SU-DHL-6 (cell line): ENCODE data around the gene NACA2.

Experiments
- H2AFZ ChIP-seq: fragments of 200-600 bp; sonication (generic); 2 replicates; pipeline ENCODE4 v1.6.1; 2014; ENCODE audit warnings: low read depth, mild to moderate bottlenecking, moderate library complexity, mixed read lengths, antibody characterized with exemption, low read length; ENCODE audit not compliant: severe bottlenecking
- H3F3A ChIP-seq: fragments of 200-600 bp; shearing (Covaris generic); 2 replicates; pipeline ENCODE4 v1.6.0; 2016; ENCODE audit warnings: antibody characterized with exemption, mild to moderate bottlenecking; ENCODE audit not compliant: insufficient read depth
- H3K27ac ChIP-seq: fragments of 200-600 bp; sonication (generic); 2 replicates; pipeline ENCODE4 v1.5.1; 2016; ENCODE audit warnings: low read depth, mild to moderate bottlenecking, low read length, moderate library complexity, mixed read lengths
- H3K27me3 ChIP-seq: fragments of 200-600 bp; sonication (generic), shearing (Covaris generic); 2 replicates; pipeline ENCODE4 v1.6.0; 2014; ENCODE audit warnings: mild to moderate bottlenecking, low read length
- H3K36me3 ChIP-seq: fragments of 200-600 bp; sonication (generic); 2 replicates; pipeline ENCODE4 v1.6.1; 2014; ENCODE audit warnings: mild to moderate bottlenecking, low read length, mixed read lengths
- H3K4me2 ChIP-seq: fragments of 300-600, 200-600 bp; shearing (Covaris generic), sonication (generic); 2 replicates; pipeline ENCODE4 v1.6.0; 2014; ENCODE audit warnings: low read length, low read depth, mild to moderate bottlenecking; ENCODE audit not compliant: poor library complexity, severe bottlenecking
- H3K4me3 ChIP-seq: fragments of 200-600 bp; sonication (generic); 2 replicates; pipeline ENCODE4 v1.5.1; 2014; ENCODE audit warnings: antibody characterized with exemption, low read length, mild to moderate bottlenecking, mixed read lengths; ENCODE audit not compliant: insufficient read depth, poor library complexity, severe bottlenecking
- H3K79me2 ChIP-seq: fragments of 200-600 bp; sonication (generic); 2 replicates; pipeline ENCODE4 v1.6.1; 2014; ENCODE audit warnings: mild to moderate bottlenecking, low read length, moderate library complexity; ENCODE audit not compliant: insufficient read depth
- H3K9ac ChIP-seq: fragments of 200-600 bp; sonication (generic); 2 replicates; pipeline ENCODE4 v1.7.0; 2014; ENCODE audit warnings: mild to moderate bottlenecking, low read length
- H3K9me2 ChIP-seq: fragments of 200-600 bp; sonication (generic); replicated peaks from 2 replicates; pipeline ENCODE4 v1.6.1; 2014; ENCODE audit warnings: low read length; ENCODE audit not compliant: insufficient read depth
- H3K9me3 ChIP-seq: fragments of 200-600 bp; sonication (generic); 2 replicates; pipeline ENCODE4 v1.6.1; 2014; ENCODE audit warnings: low read length, mixed read lengths; ENCODE audit not compliant: insufficient read depth
- H4K20me1 ChIP-seq: fragments of 200-600 bp; sonication (generic); 2 replicates; pipeline ENCODE4 v1.6.1; 2014; ENCODE audit warnings: low read depth, mild to moderate bottlenecking, antibody characterized with exemption, low read length, moderate library complexity, mixed read lengths
- EZH2phosphoT487 ChIP-seq: fragments of 200-600 bp; sonication (generic), shearing (Covaris generic); conservative IDR thresholded peaks from 2 replicates; pipeline ENCODE4 v1.6.1; 2018; ENCODE audit warnings: mild to moderate bottlenecking, antibody characterized with exemption, low read length, moderate library complexity, mixed read lengths
- TF ChIP-seq, protein P1 (sequence below): fragments of 200-600 bp; sonication (generic); IDR thresholded peaks from one replicate; pipeline ENCODE4 v1.5.1; 2017; ENCODE audit warnings: antibody characterized with exemption, mild to moderate bottlenecking, low read length, moderate library complexity; ENCODE audit not compliant: insufficient read depth, poor library complexity, severe bottlenecking

The NACA2 gene

DNA sequence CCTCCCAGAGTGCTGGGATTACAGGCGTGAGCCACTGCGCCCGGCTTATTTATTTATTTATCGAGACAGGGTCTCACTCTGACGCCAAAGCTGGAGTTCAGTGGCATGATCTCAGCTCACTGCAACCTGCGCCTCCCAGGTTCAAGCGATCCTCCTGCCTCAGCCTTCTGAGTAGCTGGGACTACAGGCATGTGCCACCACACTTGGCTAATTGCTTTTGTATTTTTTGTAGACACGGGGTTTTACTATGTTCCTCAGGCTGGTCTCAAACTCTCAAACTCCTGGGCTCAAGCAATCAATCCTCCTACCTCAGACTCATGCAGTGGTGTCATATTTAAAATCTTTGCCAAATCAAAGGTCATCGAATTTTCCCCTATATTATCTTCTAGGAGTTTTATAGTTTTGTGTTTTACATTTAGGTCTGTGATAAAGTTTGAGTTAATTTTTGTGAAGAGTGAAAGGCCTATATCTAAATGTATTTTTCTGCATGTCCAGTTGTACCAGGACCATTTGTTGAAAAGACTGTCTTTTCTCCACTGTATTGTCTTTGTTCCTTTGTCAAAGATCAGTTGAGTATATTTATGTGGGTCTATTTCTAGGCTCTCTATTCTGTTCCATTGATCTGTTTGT is 47.1 kb downstream of the NACA2 start:
- Histone ChIP-seq H3F3A (no peaks in the 10 kb centered on the region), H3K4me3 (no peak overlapping the region)
- TF ChIP-seq, protein P1, sequence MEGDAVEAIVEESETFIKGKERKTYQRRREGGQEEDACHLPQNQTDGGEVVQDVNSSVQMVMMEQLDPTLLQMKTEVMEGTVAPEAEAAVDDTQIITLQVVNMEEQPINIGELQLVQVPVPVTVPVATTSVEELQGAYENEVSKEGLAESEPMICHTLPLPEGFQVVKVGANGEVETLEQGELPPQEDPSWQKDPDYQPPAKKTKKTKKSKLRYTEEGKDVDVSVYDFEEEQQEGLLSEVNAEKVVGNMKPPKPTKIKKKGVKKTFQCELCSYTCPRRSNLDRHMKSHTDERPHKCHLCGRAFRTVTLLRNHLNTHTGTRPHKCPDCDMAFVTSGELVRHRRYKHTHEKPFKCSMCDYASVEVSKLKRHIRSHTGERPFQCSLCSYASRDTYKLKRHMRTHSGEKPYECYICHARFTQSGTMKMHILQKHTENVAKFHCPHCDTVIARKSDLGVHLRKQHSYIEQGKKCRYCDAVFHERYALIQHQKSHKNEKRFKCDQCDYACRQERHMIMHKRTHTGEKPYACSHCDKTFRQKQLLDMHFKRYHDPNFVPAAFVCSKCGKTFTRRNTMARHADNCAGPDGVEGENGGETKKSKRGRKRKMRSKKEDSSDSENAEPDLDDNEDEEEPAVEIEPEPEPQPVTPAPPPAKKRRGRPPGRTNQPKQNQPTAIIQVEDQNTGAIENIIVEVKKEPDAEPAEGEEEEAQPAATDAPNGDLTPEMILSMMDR, result no peak
- no peak for TF ChIP-seq EZH2phosphoT487

DNA sequence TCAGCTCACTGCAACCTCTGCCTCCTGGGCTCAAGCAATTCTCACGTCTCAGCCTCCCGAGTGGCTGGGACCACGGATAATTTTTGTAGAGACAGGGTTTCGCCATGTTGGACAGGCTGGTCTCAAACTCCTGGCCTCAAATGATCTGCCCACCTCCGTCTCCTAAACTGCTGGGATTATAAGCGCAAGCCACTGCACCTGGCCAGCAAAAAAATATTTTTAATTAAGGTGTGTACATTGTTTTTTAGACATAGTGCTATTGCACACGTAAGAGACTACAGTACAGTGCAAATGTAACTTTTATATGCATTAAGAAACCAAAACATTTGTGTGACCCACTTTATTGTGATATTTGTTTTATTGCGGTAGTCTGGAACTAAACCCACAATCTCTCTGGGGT is 49.0 kb downstream of the NACA2 start:
- no peak overlapping the region for H3K4me3 ChIP-seq
- H3K79me2 ChIP-seq, result no peaks in the 10 kb centered on the region
- no peaks in the 10 kb centered on the region for H3K36me3 ChIP-seq
- H3K27me3 ChIP-seq, result no peaks in the 10 kb centered on the region; the same call in 1 of the 2 replicates
- H3F3A ChIP-seq, result no peaks in the 10 kb centered on the region
- H3K9me3 ChIP-seq, result no peaks in the 10 kb centered on the region
- H3K4me2 ChIP-seq, result no peak overlapping the region
- no peaks in the 10 kb centered on the region for H3K9me2 ChIP-seq
- TF ChIP-seq, protein P1, result no peak
- TF ChIP-seq EZH2phosphoT487, result no peak
- H3K9ac ChIP-seq, result no peak overlapping the region
- no peak overlapping the region for H2AFZ ChIP-seq
- no peaks in the 10 kb centered on the region for H4K20me1 ChIP-seq
- no peak overlapping the region for H3K27ac ChIP-seq

More for the DNA sequence above, 47.1 kb downstream of the NACA2 start:
- Histone ChIP-seq H3K4me2 (no peak overlapping the region), H3K9me2 (no peaks in the 10 kb centered on the region), H3K27ac (no peak overlapping the region), H3K36me3 (no peaks in the 10 kb centered on the region), H2AFZ (no peak overlapping the region), H3K79me2 (no peaks in the 10 kb centered on the region), H4K20me1 (no peaks in the 10 kb centered on the region), H3K9me3 (no peaks in the 10 kb centered on the region), H3K27me3 (no peaks in the 10 kb centered on the region; the same call in 1 of the 2 replicates), H3K9ac (no peak overlapping the region)

DNA sequence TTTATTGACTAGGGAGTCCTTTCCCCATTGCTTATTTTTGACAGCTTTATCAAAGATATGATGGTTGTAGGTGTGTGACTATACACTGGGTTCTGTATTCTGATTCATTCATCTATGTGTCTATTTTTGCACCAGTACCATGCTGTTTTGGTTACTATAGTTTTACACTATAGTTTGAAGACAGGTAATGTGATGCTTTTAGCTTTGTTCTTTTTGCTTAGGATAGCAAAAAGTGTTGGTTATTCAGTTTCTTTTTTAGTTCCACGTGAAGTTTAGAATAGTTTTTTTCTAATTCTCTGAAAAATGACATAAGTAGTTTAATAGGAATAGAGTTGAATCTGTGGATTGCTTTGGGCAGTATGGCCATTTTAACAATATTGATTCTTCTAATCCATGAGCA is 50.1 kb downstream of the NACA2 start:
- H2AFZ ChIP-seq, result no peak overlapping the region
- TF ChIP-seq EZH2phosphoT487, result no peak
- TF ChIP-seq, protein P1, result no peak

More for the DNA sequence above, 50.1 kb downstream of the NACA2 start:
- Histone ChIP-seq H3K36me3 (no peaks in the 10 kb centered on the region), H3K9me2 (no peaks in the 10 kb centered on the region), H3K9me3 (no peaks in the 10 kb centered on the region), H3K27me3 (no peaks in the 10 kb centered on the region; the same call in 1 of the 2 replicates), H3K4me3 (no peak overlapping the region), H3F3A (no peaks in the 10 kb centered on the region), H3K27ac (no peak overlapping the region), H4K20me1 (no peaks in the 10 kb centered on the region), H3K9ac (no peak overlapping the region), H3K4me2 (no peak overlapping the region), H3K79me2 (no peaks in the 10 kb centered on the region)
